ENCODE measurements around the gene GAMT. TPM values are rescaled to one million over a fixed set of nuclear protein-coding genes. Genes with fewer than 3 reads are reported as not detected.

Gene GAMT
- total RNA-seq, 1 donor from 2014 or later: 8.8 TPM

DNA sequence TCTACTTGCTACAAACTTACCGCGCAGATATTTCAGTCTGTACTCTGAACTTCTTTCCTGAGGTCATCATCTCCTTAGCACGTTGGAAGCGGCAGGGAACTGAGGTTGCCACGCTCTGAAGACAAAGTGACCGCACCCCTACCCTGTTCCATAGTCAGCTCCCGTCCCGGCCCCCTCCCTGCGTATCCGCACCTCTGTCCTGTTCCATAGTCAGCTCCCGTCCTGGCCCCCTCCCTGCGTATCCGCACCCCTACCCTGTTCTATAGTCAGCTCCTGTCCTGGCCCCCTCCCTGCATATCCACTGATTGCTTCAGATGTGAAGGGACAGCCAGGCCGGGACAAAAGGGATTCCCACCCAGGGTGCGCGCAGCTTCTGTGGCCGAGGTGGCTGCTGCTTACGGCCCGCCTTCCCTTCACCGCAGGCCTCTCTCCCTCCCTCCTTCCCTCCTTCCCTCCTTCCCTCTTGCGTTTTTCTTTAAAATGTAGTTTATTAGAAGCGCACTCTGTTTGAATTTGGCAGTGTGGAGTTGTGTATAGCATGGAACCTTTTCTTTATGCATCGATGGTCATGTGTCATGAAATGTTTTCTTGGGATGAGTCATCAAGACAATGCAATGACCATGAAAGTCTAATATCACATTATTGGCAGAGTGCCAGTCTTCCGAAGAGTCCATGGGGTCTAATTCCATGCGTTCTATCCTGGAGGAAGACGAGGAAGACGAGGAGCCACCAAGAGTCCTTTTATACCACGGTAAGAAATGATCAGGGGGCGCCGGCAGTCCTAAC lies 39.5 kb downstream of the GAMT start:
- no peak overlapping the region for H3K4me3 Mint-ChIP-seq
- DNase-seq (no peak), ATAC-seq (ENCODE audit: low read depth) (peak; percentile 51)
- H3K4me1 Mint-ChIP-seq: peaks cover 36% of the 10 kb centered on the region
- intact Hi-C loops (cut with micrococcal nuclease): no loop called here
- no peak overlapping the region for H3K27ac Mint-ChIP-seq
- peaks cover 67% of the 10 kb centered on the region for H3K36me3 Mint-ChIP-seq (ENCODE audit: low read depth)
- no peaks in the 10 kb centered on the region for H3K9me3 Mint-ChIP-seq
- ChIA-PET CTCF (no interaction called here), POLR2A (no interaction called here)
- no peaks in the 10 kb centered on the region for H3K27me3 Mint-ChIP-seq
- TF ChIP-seq, protein P1, sequence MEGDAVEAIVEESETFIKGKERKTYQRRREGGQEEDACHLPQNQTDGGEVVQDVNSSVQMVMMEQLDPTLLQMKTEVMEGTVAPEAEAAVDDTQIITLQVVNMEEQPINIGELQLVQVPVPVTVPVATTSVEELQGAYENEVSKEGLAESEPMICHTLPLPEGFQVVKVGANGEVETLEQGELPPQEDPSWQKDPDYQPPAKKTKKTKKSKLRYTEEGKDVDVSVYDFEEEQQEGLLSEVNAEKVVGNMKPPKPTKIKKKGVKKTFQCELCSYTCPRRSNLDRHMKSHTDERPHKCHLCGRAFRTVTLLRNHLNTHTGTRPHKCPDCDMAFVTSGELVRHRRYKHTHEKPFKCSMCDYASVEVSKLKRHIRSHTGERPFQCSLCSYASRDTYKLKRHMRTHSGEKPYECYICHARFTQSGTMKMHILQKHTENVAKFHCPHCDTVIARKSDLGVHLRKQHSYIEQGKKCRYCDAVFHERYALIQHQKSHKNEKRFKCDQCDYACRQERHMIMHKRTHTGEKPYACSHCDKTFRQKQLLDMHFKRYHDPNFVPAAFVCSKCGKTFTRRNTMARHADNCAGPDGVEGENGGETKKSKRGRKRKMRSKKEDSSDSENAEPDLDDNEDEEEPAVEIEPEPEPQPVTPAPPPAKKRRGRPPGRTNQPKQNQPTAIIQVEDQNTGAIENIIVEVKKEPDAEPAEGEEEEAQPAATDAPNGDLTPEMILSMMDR (IDR thresholded peaks at IDR 0.05): no peak

DNA sequence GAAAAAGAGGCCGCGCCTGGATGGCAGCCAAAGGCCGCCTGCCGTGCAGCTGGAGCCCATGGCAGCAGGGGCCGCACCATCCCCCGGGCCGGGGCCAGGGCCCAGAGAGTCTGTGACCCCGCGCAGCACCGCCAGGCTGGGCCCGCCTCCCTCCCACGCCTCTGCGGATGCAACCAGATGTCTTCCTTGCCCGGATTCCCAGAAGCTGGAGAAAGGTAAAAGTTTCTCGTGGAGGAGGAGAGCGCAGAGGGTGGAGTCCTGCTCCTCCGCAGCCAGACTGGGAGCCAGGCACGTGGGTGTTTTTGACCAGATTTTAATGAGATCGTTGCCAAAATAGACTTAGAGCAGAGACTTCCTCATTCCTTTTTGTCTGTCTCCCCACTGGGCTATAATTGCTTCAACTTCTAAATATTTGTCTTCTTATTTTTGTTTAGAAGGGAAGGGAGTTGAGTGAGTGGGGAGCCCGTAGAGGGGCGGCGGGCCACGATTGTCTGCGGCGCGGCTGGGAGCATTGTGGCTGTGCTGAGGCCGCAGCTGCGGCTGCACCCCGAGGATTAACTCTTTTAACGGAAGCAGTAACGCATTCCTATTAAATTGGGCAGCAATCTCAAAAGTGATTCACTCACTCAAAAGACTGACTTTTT lies 40.4 kb downstream of the GAMT start:
- ChIA-PET POLR2A (interaction anchor here (0.5 kb wide), 1 partner anchor 102 kb away, joined by 5 read pairs; no protein-coding TSS in a partner anchor), CTCF (no interaction called here)
- H3K27me3 Mint-ChIP-seq: no peaks in the 10 kb centered on the region
- peaks cover 41% of the 10 kb centered on the region for H3K4me1 Mint-ChIP-seq
- H3K27ac Mint-ChIP-seq: no peak overlapping the region
- no peak overlapping the region for H3K4me3 Mint-ChIP-seq
- no peaks in the 10 kb centered on the region for H3K9me3 Mint-ChIP-seq
- DNase-seq (no peak), ATAC-seq (ENCODE audit: low read depth) (no peak)
- peaks cover 66% of the 10 kb centered on the region for H3K36me3 Mint-ChIP-seq (ENCODE audit: low read depth)
- intact Hi-C loops (cut with micrococcal nuclease): no loop called here
- TF ChIP-seq, protein P1 (IDR thresholded peaks at IDR 0.05): no peak

DNA sequence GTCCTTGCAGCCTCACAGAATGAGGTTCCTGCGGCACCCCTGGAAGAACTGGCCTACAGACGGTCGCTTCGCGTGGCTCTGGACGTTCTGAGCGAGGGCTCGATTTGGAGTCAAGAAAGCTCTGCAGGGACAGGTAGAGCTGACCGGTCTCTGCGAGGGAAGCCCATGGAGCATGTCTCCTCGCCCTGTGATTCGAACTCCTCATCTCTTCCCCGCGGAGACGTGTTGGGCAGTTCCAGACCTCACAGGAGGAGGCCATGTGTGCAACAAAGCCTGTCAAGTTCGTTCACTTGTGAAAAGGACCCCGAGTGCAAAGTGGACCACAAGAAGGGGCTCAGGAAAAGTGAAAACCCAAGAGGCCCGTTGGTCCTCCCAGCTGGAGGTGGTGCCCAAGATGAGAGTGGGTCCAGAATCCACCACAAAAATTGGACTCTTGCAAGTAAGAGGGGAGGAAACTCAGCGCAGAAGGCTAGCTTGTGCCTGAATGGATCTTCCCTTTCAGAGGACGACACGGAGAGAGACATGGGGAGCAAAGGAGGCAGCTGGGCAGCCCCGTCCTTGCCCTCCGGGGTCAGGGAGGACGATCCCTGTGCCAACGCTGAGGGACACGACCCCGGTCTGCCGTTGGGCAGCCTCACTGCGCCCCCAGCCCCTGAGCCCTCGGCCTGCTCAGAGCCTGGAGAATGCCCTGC lies 41.1 kb downstream of the GAMT start:
- intact Hi-C loops (cut with micrococcal nuclease): no loop called here
- H3K4me1 Mint-ChIP-seq: peaks cover 47% of the 10 kb centered on the region
- ChIA-PET POLR2A (interaction anchor here (0.5 kb wide), 1 partner anchor 102 kb away, joined by 5 read pairs; no protein-coding TSS in a partner anchor), CTCF (no interaction called here)
- H3K27me3 Mint-ChIP-seq: no peaks in the 10 kb centered on the region
- peaks cover 68% of the 10 kb centered on the region for H3K36me3 Mint-ChIP-seq (ENCODE audit: low read depth)
- TF ChIP-seq, protein P1 (IDR thresholded peaks at IDR 0.05): no peak
- ATAC-seq (ENCODE audit: low read depth) (no peak), DNase-seq (no peak)
- no peaks in the 10 kb centered on the region for H3K9me3 Mint-ChIP-seq
- no peak overlapping the region for H3K4me3 Mint-ChIP-seq
- H3K27ac Mint-ChIP-seq: no peak overlapping the region

DNA sequence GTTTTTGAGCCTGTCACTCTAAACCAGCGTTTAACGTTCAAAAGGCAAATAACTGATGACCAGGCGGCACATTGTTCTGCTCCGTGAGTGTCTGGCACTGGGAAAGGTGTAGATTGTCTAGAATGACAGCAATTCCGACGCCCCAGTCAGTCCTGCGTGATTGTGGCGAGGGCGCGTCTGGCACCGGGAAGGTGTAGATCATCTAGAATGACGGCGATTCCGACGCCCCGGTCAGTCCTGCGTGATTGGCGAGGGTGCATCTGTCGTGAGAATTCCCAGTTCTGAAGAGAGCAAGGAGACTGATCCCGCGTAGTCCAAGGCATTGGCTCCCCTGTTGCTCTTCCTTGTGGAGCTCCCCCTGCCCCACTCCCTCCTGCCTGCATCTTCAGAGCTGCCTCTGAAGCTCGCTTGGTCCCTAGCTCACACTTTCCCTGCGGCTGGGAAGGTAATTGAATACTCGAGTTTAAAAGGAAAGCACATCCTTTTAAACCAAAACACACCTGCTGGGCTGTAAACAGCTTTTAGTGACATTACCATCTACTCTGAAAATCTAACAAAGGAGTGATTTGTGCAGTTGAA lies 43.7 kb downstream of the GAMT start:
- no peaks in the 10 kb centered on the region for H3K9me3 Mint-ChIP-seq
- DNase-seq: no peak
- CTCF ChIA-PET: no interaction called here
- ATAC-seq (ENCODE audit: low read depth): no peak
- H3K27ac Mint-ChIP-seq: no peak overlapping the region
- H3K36me3 Mint-ChIP-seq (ENCODE audit: low read depth): peaks cover 60% of the 10 kb centered on the region
- peaks cover 29% of the 10 kb centered on the region for H3K4me1 Mint-ChIP-seq
- TF ChIP-seq, protein P1 (IDR thresholded peaks at IDR 0.05): no peak
- intact Hi-C loops (cut with micrococcal nuclease): loop anchor here (5.0 kb wide), 1 partner anchor 80 kb away; the partner anchor contains the start of gene FAM174C
- H3K27me3 Mint-ChIP-seq: no peaks in the 10 kb centered on the region
- POLR2A ChIA-PET: interaction anchor here (0.5 to 1.6 kb wide), 2 partner anchors 26 to 254 kb away, joined by 3 to 4 read pairs; partner anchors contain the start of gene GPX4
- no peak overlapping the region for H3K4me3 Mint-ChIP-seq
